Fibroblast of lung (primary cell): ENCODE data around the gene WDR43.

Source experiments
- CTCF ChIP-seq, 2 donors: IDR thresholded peaks in 1 of 2; conservative IDR thresholded peaks in 1 of 2; 1 replicate in 1 of 2; 2 replicates in 1 of 2; pipeline ENCODE4 v1.5.1; 2011 to 2012; ENCODE audit warnings: low read length in 2 of 2, control low read depth in 1 of 2, inconsistent platforms in 1 of 2, low read depth in 1 of 2, mild to moderate bottlenecking in 1 of 2
- EZH2 ChIP-seq: IDR thresholded peaks from 2 replicates; pipeline ENCODE4 v1.5.1; 2012; ENCODE audit warnings: low read length, control low read depth, mild to moderate bottlenecking; ENCODE audit errors: missing control alignments

- TF ChIP-seq CTCF (conservative IDR thresholded peaks at IDR 0.05 in 1 of 2, IDR thresholded peaks at IDR 0.05 in 1 of 2; ENCODE audit: low read depth in 1 of 2, low read length in 2 of 2) (peak; percentile 36 to 48), EZH2 (no peak)
These were observed 62.0 kb downstream of the WDR43 start for GRCh38 chr2:28956415-28956826.
